Activated naive CD8-positive, alpha-beta T cell treated with anti-CD3 and anti-CD28 coated beads, Interleukin-2, amount 50 U/mL, for 16 hours (primary cell): Measurements from ENCODE around the gene ADH7.
"Not testable (repeated sequence)": the region's sequence is repeated elsewhere in the genome, so short reads cannot be mapped to it uniquely, and the experiment has no call there.

Experiments
- DNase-seq: peaks from one replicate; pipeline ENCODE4 v3.0.0-alpha.2; 2020; ENCODE audit warnings: low read depth, low spot score

ADH7 gene

GRCh38 chr4:99379571-99379970, 55.6 kb downstream of the ADH7 start:
- no peak for DNase-seq

GRCh38 chr4:99378876-99379275, 56.3 kb downstream of the ADH7 start:
- DNase-seq = no peak

- DNase-seq = not testable (repeated sequence)
These were observed 57.8 kb downstream of the ADH7 start for GRCh38 chr4:99377341-99377740.

- DNase-seq = not testable (repeated sequence)
These were observed 62.7 kb downstream of the ADH7 start for GRCh38 chr4:99372464-99372863.

GRCh38 chr4:99367817-99368216, 67.3 kb downstream of the ADH7 start:
- DNase-seq = not testable (repeated sequence)

- no peak for DNase-seq
These were observed 68.7 kb downstream of the ADH7 start for GRCh38 chr4:99366491-99366890.

- no peak for DNase-seq
These were observed 72.4 kb downstream of the ADH7 start for GRCh38 chr4:99362768-99363167.
